Motor neuron (in vitro differentiated cells): ENCODE data around the gene SPINK14. TPM values are rescaled to one million over a fixed set of nuclear protein-coding genes. Genes with fewer than 3 reads are reported as not detected.

Experiments
- ATAC-seq, 8 experiments: fragments of 200-7000 bp; cut with Tn5 transposase; replicated peaks in 6 of 8; 2 replicates each; pipeline ENCODE4 v1.8.0; 2021; ENCODE audit warnings: mild to moderate bottlenecking in 8 of 8, moderate library complexity in 8 of 8
- H3K27ac ChIP-seq, 2 donors: fragments of 250-450 bp; sonication (Bioruptor Pico); 2 replicates each; pipeline ENCODE4 v1.9.0; 2021; ENCODE audit warnings: antibody characterized with exemption in 2 of 2, mild to moderate bottlenecking in 2 of 2, moderate library complexity in 1 of 2
- H3K4me1 ChIP-seq, 2 donors: fragments of 250-450 bp; sonication (Bioruptor Pico); replicated peaks in 1 of 2; 2 replicates each; pipeline ENCODE4 v1.6.1; 2021; ENCODE audit warnings: antibody characterized with exemption in 2 of 2, mild to moderate bottlenecking in 2 of 2, moderate library complexity in 1 of 2
- H3K4me3 ChIP-seq, 5 donors: fragments of 250-450 bp; sonication (Bioruptor Pico); 2 replicates each; pipeline ENCODE4 v1.9.0; 2021; ENCODE audit warnings: antibody characterized with exemption in 5 of 5, mild to moderate bottlenecking in 5 of 5, moderate library complexity in 4 of 5
- WGBS, 10 experiments: fragments of 450-650 bp; shearing (Covaris generic); methylation state at CpG; one replicate each; pipeline ENCODE4 v1.0.0; 2022; 5-methylcytosine and 5-hydroxymethylcytosine counted together
- in situ Hi-C, 9 experiments: fragments of 400-800 bp; cut with MboI; loops; one replicate each; pipeline ENCODE4 v1.15.0; 2021; ENCODE audit warnings: low sequenced_read_pairs in 9 of 9, low pct_unique_long_range_greater_than_20kb in 2 of 9; ENCODE audit not compliant: unreplicated experiment in 9 of 9
- total RNA-seq, 8 experiments: library from RNA; unstranded; fragments of 300-600 nt; gene quantifications; 2 replicates each; pipeline versions ENCODE4 v1.2.3 to v1.2.4, GENCODE V29; 2022

SPINK14 gene
- total RNA-seq, 8 experiments from 2014 or later: not detected

DNA sequence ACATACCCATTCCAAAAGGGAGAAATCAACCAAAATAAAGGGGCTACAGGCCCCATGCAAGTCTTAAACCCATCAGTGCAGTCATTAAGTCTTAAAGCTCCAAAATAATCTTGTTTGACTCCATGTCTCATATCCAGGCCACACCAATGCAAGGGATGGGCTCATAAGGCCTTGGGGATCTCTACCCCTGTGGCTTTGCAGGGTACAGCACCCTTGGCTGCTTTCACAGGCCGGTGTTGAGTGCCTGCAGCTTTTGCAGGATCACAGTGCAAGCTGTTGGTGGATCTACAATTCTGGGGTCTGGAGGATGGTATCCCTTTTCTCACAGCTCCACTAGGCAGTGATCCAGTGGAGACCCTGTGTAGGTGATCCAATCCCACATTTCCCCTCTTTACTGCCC, 5.0 kb upstream of the SPINK14 start:
- in situ Hi-C loops: no loop called here
- Histone ChIP-seq H3K4me1 (no peaks in the 10 kb centered on the region), H3K27ac (no peak overlapping the region), H3K4me3 (no peak overlapping the region)
- no peak for ATAC-seq
- WGBS, 10 experiments: 40 to 88% (median 60%) methylated on average over 1 of the region's 1 CpG; no CpG with 5 or more reads in 5 of the 10 experiments

DNA sequence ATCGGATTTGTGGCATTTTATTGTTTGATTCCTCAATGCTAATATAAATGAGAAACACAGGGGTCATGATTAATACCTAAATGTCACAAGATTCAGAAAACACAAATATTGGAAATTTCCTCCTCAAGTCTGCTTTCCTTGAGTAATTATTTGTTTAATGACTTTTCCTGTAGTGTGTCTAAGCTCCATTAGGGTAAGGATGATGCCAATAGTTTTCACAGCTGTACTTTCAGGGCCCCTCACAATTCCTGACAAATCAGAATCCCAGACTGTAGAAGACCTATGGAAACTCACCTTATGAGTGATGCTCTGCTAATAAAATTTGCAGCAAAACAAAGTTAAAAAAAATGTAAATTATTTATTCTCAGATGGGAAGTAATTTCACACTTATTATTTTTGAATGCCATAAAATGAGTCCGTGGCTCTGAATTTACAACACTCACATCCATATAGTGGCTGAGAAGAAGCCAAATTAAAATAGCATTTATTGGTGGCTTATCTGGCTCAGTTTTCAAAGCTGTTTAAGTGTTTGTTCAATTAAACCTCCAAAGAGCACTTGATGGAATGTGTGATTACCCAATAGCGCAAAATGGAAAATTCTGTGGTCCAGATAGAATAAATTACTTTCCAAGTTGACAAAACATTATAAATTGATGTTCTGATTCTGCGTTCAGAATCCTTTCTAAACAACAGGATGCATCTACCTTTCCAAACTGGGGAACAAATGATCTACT, 1.6 kb upstream of the SPINK14 start:
- in situ Hi-C loops: no loop called here
- H3K27ac ChIP-seq: no peak overlapping the region
- no peak for ATAC-seq
- 3 to 100% (median 71%) methylated on average over 1 to 4 of the region's 4 CpGs for WGBS, 10 experiments
- H3K4me1 ChIP-seq: no peaks in the 10 kb centered on the region
- H3K4me3 ChIP-seq: no peak overlapping the region

- H3K4me3 ChIP-seq: no peak overlapping the region
- ATAC-seq: no peak
- no peaks in the 10 kb centered on the region for H3K4me1 ChIP-seq
- in situ Hi-C loops: no loop called here
- WGBS, 10 experiments: 0 to 85% (median 59%) methylated on average over 2 of the region's 2 CpGs; no CpG with 5 or more reads in 1 of the 10 experiments
- no peak overlapping the region for H3K27ac ChIP-seq
Observed at GRCh38 chr5:148172377-148172776, 4.0 kb downstream of the SPINK14 start.

DNA sequence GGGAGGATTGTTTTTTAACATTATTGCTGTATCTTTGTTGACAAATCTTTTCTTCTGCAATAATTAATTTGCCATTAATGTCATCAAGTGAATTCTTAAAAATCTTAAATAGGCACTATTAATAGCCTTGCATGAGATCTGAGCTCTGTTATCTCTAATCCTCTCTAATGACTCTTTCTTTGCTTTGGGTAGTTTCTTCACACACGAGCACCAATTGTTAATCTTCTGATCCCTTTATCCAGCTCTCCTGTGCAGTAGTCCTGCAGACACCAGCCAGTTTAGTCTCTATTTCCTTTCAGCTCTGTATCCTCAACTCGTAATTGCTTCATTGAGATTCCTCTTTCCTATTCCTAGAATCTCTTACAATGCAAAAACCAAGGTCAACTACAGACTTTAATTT, 8.1 kb downstream of the SPINK14 start:
- Histone ChIP-seq H3K4me3 (no peak overlapping the region), H3K27ac (no peak overlapping the region), H3K4me1 (no peaks in the 10 kb centered on the region)
- ATAC-seq: no peak
- 0 to 80% (median 60%) methylated on average over 1 to 2 of the region's 2 CpGs; no CpG with 5 or more reads in 1 of the 10 experiments for WGBS, 10 experiments
- in situ Hi-C loops: loop anchor here in 5 of 9 experiments (5.0 to 25.0 kb wide), 4 partner anchors 186 to 561 kb away; no protein-coding TSS in a partner anchor

- in situ Hi-C loops: loop anchor here in 5 of 9 experiments (5.0 to 25.0 kb wide), 4 partner anchors 185 to 560 kb away; no protein-coding TSS in a partner anchor
- Histone ChIP-seq H3K4me3 (no peak overlapping the region), H3K4me1 (no peaks in the 10 kb centered on the region), H3K27ac (no peak overlapping the region)
- no peak for ATAC-seq
- WGBS, 10 experiments: 71 to 100% (median 100%) methylated on average over 1 of the region's 1 CpG; no CpG with 5 or more reads in 7 of the 10 experiments
Observed at GRCh38 chr5:148177207-148177606, 8.9 kb downstream of the SPINK14 start.

GRCh38 chr5:148179234-148179824, 11.0 kb downstream of the SPINK14 start:
- ATAC-seq: peak in 3 of 8 experiments; percentile 42 to 59 (median 50)
- 13 to 61% (median 41%) methylated on average over 2 to 3 of the region's 3 CpGs for WGBS, 10 experiments
- in situ Hi-C loops: loop anchor here in 5 of 9 experiments (5.0 to 25.0 kb wide), 4 partner anchors 183 to 558 kb away; no protein-coding TSS in a partner anchor

GRCh38 chr5:148186248-148187003, 18.1 kb downstream of the SPINK14 start:
- ATAC-seq: peak in 2 of 8 experiments; percentile 91 to 100
- no peaks in the 10 kb centered on the region for H3K4me1 ChIP-seq
- no peak overlapping the region for H3K4me3 ChIP-seq
- 24 to 93% (median 63%) methylated on average over 1 to 3 of the region's 3 CpGs; no CpG with 5 or more reads in 1 of the 10 experiments for WGBS, 10 experiments
- no peak overlapping the region for H3K27ac ChIP-seq
- in situ Hi-C loops: loop anchor here in 5 of 9 experiments (25.0 kb wide), 3 partner anchors 176 to 551 kb away; no protein-coding TSS in a partner anchor

More at GRCh38 chr5:148179234-148179824, 11.0 kb downstream of the SPINK14 start:
- no peaks in the 10 kb centered on the region for H3K4me1 ChIP-seq
- no peak overlapping the region for H3K27ac ChIP-seq
- no peak overlapping the region for H3K4me3 ChIP-seq

GRCh38 chr5:148191010-148191409, 22.7 kb downstream of the SPINK14 start:
- 0 to 67% (median 20%) methylated on average over 1 of the region's 1 CpG; no CpG with 5 or more reads in 2 of the 10 experiments for WGBS, 10 experiments
- in situ Hi-C loops: loop anchor here in 5 of 9 experiments (25.0 kb wide), 3 partner anchors 171 to 546 kb away; no protein-coding TSS in a partner anchor

DNA sequence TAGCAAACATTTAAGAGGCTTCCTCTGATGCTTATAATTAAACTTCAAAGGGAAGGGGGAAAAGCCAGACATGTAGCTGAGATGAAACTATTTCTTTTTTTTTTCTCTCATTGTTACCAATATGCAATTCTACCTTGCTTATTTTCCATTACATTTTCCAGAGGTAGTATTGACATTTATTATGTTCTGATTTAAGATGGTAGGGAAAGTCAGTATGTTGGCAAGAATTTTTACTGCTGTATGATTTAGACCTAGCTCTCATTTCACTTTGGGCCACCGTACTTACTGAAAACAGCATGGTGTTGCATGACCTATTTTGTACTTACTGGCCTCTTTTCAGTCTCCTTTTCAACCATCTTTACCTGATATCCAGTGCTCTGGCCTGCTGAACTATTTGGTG, 24.9 kb downstream of the SPINK14 start:
- Histone ChIP-seq H3K4me1 (no peaks in the 10 kb centered on the region), H3K27ac (no peak overlapping the region), H3K4me3 (no peak overlapping the region)
- ATAC-seq: no peak
- in situ Hi-C loops: loop anchor here in 5 of 9 experiments (25.0 kb wide), 3 partner anchors 169 to 544 kb away; no protein-coding TSS in a partner anchor
- 0 to 100% (median 92%) methylated on average over 1 of the region's 1 CpG; no CpG with 5 or more reads in 2 of the 10 experiments for WGBS, 10 experiments

More at GRCh38 chr5:148191010-148191409, 22.7 kb downstream of the SPINK14 start:
- Histone ChIP-seq H3K4me3 (no peak overlapping the region), H3K27ac (no peak overlapping the region), H3K4me1 (no peaks in the 10 kb centered on the region)
- ATAC-seq: no peak

DNA sequence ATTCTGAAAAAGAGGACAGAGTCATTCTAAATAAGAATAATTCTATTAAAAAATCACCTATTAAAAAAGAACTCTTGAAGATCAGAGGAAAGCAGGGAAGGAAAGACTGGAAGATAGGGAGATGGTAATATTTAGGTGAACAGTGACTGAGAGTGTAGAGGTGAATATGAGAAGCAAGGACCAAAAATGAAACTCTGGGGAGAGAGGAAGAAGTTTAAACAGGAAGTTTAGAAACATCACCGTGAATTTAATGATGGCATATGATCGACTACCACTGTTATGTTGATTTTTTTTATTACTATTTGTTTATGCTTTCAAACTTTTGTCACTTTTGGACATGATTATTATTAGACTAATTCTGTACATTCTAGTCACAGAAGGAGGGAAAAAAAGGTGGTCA, 32.8 kb downstream of the SPINK14 start:
- no peak overlapping the region for H3K27ac ChIP-seq
- H3K4me3 ChIP-seq: no peak overlapping the region
- 0 to 100% (median 92%) methylated on average over 2 of the region's 2 CpGs; no CpG with 5 or more reads in 2 of the 10 experiments for WGBS, 10 experiments
- no peaks in the 10 kb centered on the region for H3K4me1 ChIP-seq
- no peak for ATAC-seq
- in situ Hi-C loops: no loop called here

DNA sequence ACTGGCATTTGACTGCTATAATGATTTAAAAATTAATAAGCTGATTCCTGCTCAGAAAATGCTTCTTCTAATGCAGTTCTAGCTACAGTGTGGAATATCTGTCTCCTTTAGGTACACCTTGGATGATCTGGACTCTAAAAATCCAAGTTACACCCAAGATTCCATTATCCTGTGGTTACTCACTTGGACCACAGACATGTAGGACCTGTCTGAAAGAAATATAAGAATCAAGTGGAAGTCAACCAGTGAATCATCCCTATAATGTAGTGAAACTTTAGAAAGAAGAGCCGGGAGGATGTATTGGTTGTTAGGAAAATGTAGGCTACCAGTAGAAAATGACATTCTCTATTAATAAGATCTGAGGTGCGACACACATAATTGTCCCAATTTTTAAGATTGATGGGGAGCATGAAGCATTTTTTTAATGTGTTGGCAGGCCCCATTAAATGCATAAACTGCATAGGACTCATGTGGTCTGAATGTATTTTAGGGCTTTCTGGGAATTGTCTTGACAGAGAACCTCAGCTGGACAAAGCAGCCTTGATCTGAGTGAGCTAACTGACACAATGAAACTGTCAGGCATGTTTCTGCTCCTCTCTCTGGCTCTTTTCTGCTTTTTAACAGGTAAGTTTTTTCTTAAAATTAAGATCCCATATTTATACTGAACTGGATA, 34.3 kb downstream of the SPINK14 start, which contains the start of gene SPINK6:
TSS of gene SPINK6 (plus strand) at position 512 of the 673 bp plus-strand sequence. CDS start at position 567, 55 bp downstream.
- WGBS, 10 experiments: 0 to 100% (median 91%) methylated on average over 1 to 2 of the region's 2 CpGs
- in situ Hi-C loops: no loop called here
- no peak within 1 kb of the TSS for H3K4me3 ChIP-seq
- H3K4me1 ChIP-seq: no peaks in the 10 kb centered on the region
- ATAC-seq: no peak
- no peak within 1 kb of the TSS for H3K27ac ChIP-seq
